Liver (tissue), 9 donors: ENCODE measurements around the gene EVC. TPM values are rescaled to one million over a fixed set of nuclear protein-coding genes. Genes with fewer than 3 reads are reported as not detected.

Source experiments
- DNase-seq: peaks from one replicate; pipeline ENCODE4 v3.0.0-alpha.2; 2017; ENCODE audit warnings: low spot score
- H3K27ac ChIP-seq, 2 donors: one replicate each; pipeline ENCODE4 v1.7.0; 2013; ENCODE audit warnings: inconsistent platforms in 2 of 2, low read length in 2 of 2, control low read depth in 1 of 2, low read depth in 1 of 2, mild to moderate bottlenecking in 1 of 2
- H3K27me3 ChIP-seq, 4 donors: one replicate each; pipeline versions ENCODE4 v1.6.1 to v1.7.0; 2013; ENCODE audit warnings: low read length in 3 of 4, inconsistent platforms in 1 of 4, mild to moderate bottlenecking in 1 of 4, moderate library complexity in 1 of 4; ENCODE audit not compliant: control insufficient read depth in 4 of 4, insufficient read depth in 4 of 4
- H3K36me3 ChIP-seq, 4 donors: one replicate each; pipeline versions ENCODE4 v1.6.1 to v1.7.0; 2013; ENCODE audit warnings: low read length in 3 of 4, mild to moderate bottlenecking in 3 of 4, low read depth in 1 of 4, moderate library complexity in 1 of 4; ENCODE audit not compliant: control insufficient read depth in 4 of 4, insufficient read depth in 3 of 4
- H3K4me1 ChIP-seq, 4 donors: one replicate each; pipeline versions ENCODE4 v1.6.1 to v1.7.0; 2013; ENCODE audit warnings: low read length in 3 of 4, mild to moderate bottlenecking in 3 of 4, moderate library complexity in 1 of 4; ENCODE audit not compliant: control insufficient read depth in 4 of 4, insufficient read depth in 4 of 4
- H3K4me3 ChIP-seq, 3 donors: one replicate each; pipeline versions ENCODE4 v1.6.1 to v1.7.0; 2013; ENCODE audit warnings: low read length in 3 of 3, control low read depth in 1 of 3, low read depth in 1 of 3, mild to moderate bottlenecking in 1 of 3
- H3K9ac ChIP-seq, 2 donors: one replicate each; pipeline ENCODE4 v1.7.0; 2013; ENCODE audit warnings: low read length in 2 of 2, mild to moderate bottlenecking in 2 of 2, moderate library complexity in 2 of 2, control low read depth in 1 of 2, low read depth in 1 of 2
- H3K9me3 ChIP-seq, 4 donors: one replicate each; pipeline versions ENCODE4 v1.6.1 to v1.7.0; 2013; ENCODE audit warnings: low read length in 3 of 4; ENCODE audit not compliant: control insufficient read depth in 4 of 4
- EGR1 ChIP-seq, 2 donors: IDR thresholded peaks; 2 replicates each; pipeline ENCODE4 v1.6.1; 2016 to 2018; ENCODE audit warnings: antibody characterized with exemption in 2 of 2, low read depth in 2 of 2
- FOXA1 ChIP-seq: IDR thresholded peaks from 2 replicates; pipeline ENCODE4 v1.6.1; 2016; ENCODE audit warnings: antibody characterized with exemption
- FOXA2 ChIP-seq: IDR thresholded peaks from 2 replicates; pipeline ENCODE4 v1.6.1; 2016; ENCODE audit warnings: antibody characterized with exemption
- GABPA ChIP-seq, 2 donors: IDR thresholded peaks in 1 of 2; conservative IDR thresholded peaks in 1 of 2; 2 replicates each; pipeline ENCODE4 v1.6.1; 2016; ENCODE audit warnings: antibody characterized with exemption in 2 of 2, mild to moderate bottlenecking in 1 of 2, moderate library complexity in 1 of 2
- HNF4A ChIP-seq, 2 donors: conservative IDR thresholded peaks; 2 replicates each; pipeline ENCODE4 v1.6.1; 2016; ENCODE audit warnings: antibody characterized with exemption in 2 of 2, mild to moderate bottlenecking in 2 of 2
- HNF4G ChIP-seq: IDR thresholded peaks from 2 replicates; pipeline ENCODE4 v1.6.1; 2016; ENCODE audit warnings: antibody characterized with exemption
- JUND ChIP-seq, 2 donors: IDR thresholded peaks; 2 replicates each; pipeline ENCODE4 v1.6.1; 2016; ENCODE audit warnings: antibody characterized with exemption in 2 of 2
- NR2F2 ChIP-seq: IDR thresholded peaks from 2 replicates; pipeline ENCODE4 v1.6.1; 2016; ENCODE audit warnings: antibody characterized with exemption
- RAD21 ChIP-seq, 2 donors: IDR thresholded peaks; 2 replicates each; pipeline ENCODE4 v1.6.1; 2016; ENCODE audit warnings: antibody characterized with exemption in 2 of 2, mild to moderate bottlenecking in 2 of 2
- RXRA ChIP-seq, 2 donors: IDR thresholded peaks; 2 replicates each; pipeline ENCODE4 v1.6.1; 2017 to 2018; ENCODE audit warnings: antibody characterized with exemption in 2 of 2, mild to moderate bottlenecking in 1 of 2
- SP1 ChIP-seq: IDR thresholded peaks from 2 replicates; pipeline ENCODE4 v1.6.1; 2018; ENCODE audit warnings: antibody characterized with exemption, mild to moderate bottlenecking
- TAF1 ChIP-seq: conservative IDR thresholded peaks from 2 replicates; pipeline ENCODE4 v1.6.1; 2016; ENCODE audit warnings: antibody characterized with exemption, mild to moderate bottlenecking
- YY1 ChIP-seq: IDR thresholded peaks from 2 replicates; pipeline ENCODE4 v1.6.1; 2016; ENCODE audit warnings: antibody characterized with exemption, mild to moderate bottlenecking
- WGBS: extraction: QIAGEN DNeasy Blood & Tissue Kit; methylation state at CpG from one replicate; pipeline ENCODE4 v1.1.7; 2013; 5-methylcytosine and 5-hydroxymethylcytosine counted together
- polyA plus RNA-seq, 2 donors: library from polyadenylated mRNA; stranded (reverse) in 1 of 2; unstranded in 1 of 2; fragments of 200-250 nt in 1 of 2; fragments of >200 nt in 1 of 2; fragmentation: Nextera tagmentation in 1 of 2; extraction: Ambion mirVana in 1 of 2; gene quantifications; one replicate each; pipeline versions ENCODE4 v1.2.1 to v1.2.3, GENCODE V29; 2013 to 2015
- total RNA-seq, 2 donors: library from RNA; depleted of rRNA; stranded (reverse); fragments of >200 nt; gene quantifications; one replicate each; pipeline ENCODE4 v1.2.3, GENCODE V29; 2014
- TF ChIP-seq, protein P1 (sequence below): IDR thresholded peaks from 2 replicates; pipeline ENCODE4 v1.6.1; 2016; ENCODE audit warnings: antibody characterized with exemption
- TF ChIP-seq, protein P2 (sequence below): fragments of 150-350 bp; IDR thresholded peaks from 2 replicates; pipeline ENCODE4 v1.5.1; 2017; ENCODE audit warnings: improper control_type of control experiment, low read depth, low read length; ENCODE audit not compliant: missing input control
- TF ChIP-seq, protein P3 (sequence below): IDR thresholded peaks from 2 replicates; pipeline ENCODE4 v1.6.1; 2016; ENCODE audit warnings: antibody characterized with exemption
- TF ChIP-seq, protein P4 (sequence below): IDR thresholded peaks from 2 replicates; pipeline ENCODE4 v1.6.1; 2016; ENCODE audit warnings: antibody characterized with exemption
- TF ChIP-seq, protein P5 (sequence below): IDR thresholded peaks from 2 replicates; pipeline ENCODE4 v1.6.1; 2016; ENCODE audit warnings: antibody characterized with exemption, mild to moderate bottlenecking
- donor health status: healthy.
- donor health status: healthy.
- donor health status: healthy.
- donor health status: healthy.
- donor health status: healthy.

The EVC gene
- total and polyA plus RNA-seq, 4 donors: 0.76 to 10.9 (median 3.2) TPM

DNA sequence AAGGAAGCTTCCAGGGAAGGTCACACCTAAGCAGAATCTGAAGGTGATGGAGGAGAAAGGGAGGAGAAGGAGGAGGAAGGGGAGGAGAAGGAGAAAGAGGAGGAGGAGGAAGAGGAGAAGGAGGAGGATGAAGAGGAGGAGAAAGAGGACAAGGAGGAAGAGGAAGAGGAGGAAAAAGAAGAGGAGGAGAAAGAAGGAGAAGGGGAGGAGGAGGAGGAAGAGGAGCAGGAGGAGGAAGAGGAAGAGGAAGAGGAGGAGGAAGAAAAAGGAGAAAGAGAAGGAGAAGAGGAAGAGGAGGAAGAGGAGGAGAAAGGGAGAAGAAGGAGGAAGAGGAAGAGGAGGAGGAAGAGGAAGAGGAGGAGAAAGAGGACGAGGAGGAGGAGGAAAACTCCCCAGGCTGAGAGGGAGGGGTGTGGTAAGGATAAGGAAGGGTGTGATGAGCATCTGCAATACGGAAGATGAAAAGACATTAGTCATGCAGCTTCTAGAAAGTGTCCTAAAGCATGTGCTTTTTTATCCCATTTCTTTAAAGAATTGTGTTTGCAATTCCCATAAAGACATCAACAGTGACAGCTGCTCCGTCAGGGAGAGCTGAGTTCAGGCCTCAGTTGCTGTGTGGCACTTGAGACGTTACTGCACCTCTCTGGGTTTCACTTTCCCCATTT lies 140.8 kb downstream of the EVC start:
- Histone ChIP-seq H3K27me3 (peaks cover 0 to 2% (median 0%) of the 10 kb centered on the region in 4 donors), H3K9ac (no peak overlapping the region), H3K4me1 (no peaks in the 10 kb centered on the region), H3K27ac (no peak overlapping the region), H3K36me3 (no peaks in the 10 kb centered on the region), H3K9me3 (no peaks in the 10 kb centered on the region), H3K4me3 (no peak overlapping the region)
- DNase-seq: no peak
- 55% methylated on average over 4 of the region's 4 CpGs for WGBS
- no peak for TF ChIP-seq NR2F2
- no peak for TF ChIP-seq TAF1
- no peak for TF ChIP-seq FOXA2
- TF ChIP-seq, protein P1, sequence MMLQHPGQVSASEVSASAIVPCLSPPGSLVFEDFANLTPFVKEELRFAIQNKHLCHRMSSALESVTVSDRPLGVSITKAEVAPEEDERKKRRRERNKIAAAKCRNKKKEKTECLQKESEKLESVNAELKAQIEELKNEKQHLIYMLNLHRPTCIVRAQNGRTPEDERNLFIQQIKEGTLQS: no peak
- no peak for TF ChIP-seq GABPA (IDR thresholded peaks at IDR 0.05 in 1 of 2, conservative IDR thresholded peaks at IDR 0.05 in 1 of 2)
- no peak for TF ChIP-seq HNF4A (conservative IDR thresholded peaks at IDR 0.05)
- TF ChIP-seq, protein P2, sequence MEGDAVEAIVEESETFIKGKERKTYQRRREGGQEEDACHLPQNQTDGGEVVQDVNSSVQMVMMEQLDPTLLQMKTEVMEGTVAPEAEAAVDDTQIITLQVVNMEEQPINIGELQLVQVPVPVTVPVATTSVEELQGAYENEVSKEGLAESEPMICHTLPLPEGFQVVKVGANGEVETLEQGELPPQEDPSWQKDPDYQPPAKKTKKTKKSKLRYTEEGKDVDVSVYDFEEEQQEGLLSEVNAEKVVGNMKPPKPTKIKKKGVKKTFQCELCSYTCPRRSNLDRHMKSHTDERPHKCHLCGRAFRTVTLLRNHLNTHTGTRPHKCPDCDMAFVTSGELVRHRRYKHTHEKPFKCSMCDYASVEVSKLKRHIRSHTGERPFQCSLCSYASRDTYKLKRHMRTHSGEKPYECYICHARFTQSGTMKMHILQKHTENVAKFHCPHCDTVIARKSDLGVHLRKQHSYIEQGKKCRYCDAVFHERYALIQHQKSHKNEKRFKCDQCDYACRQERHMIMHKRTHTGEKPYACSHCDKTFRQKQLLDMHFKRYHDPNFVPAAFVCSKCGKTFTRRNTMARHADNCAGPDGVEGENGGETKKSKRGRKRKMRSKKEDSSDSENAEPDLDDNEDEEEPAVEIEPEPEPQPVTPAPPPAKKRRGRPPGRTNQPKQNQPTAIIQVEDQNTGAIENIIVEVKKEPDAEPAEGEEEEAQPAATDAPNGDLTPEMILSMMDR: no peak
- TF ChIP-seq, protein P3, sequence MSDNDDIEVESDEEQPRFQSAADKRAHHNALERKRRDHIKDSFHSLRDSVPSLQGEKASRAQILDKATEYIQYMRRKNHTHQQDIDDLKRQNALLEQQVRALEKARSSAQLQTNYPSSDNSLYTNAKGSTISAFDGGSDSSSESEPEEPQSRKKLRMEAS: no peak
- no peak for TF ChIP-seq YY1
- TF ChIP-seq, protein P4, sequence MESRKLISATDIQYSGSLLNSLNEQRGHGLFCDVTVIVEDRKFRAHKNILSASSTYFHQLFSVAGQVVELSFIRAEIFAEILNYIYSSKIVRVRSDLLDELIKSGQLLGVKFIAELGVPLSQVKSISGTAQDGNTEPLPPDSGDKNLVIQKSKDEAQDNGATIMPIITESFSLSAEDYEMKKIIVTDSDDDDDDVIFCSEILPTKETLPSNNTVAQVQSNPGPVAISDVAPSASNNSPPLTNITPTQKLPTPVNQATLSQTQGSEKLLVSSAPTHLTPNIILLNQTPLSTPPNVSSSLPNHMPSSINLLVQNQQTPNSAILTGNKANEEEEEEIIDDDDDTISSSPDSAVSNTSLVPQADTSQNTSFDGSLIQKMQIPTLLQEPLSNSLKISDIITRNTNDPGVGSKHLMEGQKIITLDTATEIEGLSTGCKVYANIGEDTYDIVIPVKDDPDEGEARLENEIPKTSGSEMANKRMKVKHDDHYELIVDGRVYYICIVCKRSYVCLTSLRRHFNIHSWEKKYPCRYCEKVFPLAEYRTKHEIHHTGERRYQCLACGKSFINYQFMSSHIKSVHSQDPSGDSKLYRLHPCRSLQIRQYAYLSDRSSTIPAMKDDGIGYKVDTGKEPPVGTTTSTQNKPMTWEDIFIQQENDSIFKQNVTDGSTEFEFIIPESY: no peak
- no peak for TF ChIP-seq RXRA (IDR thresholded peaks at IDR 0.05)
- no peak for TF ChIP-seq JUND (IDR thresholded peaks at IDR 0.05)
- TF ChIP-seq SP1: no peak
- TF ChIP-seq EGR1 (IDR thresholded peaks at IDR 0.05; ENCODE audit: low read depth in 2 of 2): no peak
- no peak for TF ChIP-seq HNF4G
- TF ChIP-seq, protein P5, sequence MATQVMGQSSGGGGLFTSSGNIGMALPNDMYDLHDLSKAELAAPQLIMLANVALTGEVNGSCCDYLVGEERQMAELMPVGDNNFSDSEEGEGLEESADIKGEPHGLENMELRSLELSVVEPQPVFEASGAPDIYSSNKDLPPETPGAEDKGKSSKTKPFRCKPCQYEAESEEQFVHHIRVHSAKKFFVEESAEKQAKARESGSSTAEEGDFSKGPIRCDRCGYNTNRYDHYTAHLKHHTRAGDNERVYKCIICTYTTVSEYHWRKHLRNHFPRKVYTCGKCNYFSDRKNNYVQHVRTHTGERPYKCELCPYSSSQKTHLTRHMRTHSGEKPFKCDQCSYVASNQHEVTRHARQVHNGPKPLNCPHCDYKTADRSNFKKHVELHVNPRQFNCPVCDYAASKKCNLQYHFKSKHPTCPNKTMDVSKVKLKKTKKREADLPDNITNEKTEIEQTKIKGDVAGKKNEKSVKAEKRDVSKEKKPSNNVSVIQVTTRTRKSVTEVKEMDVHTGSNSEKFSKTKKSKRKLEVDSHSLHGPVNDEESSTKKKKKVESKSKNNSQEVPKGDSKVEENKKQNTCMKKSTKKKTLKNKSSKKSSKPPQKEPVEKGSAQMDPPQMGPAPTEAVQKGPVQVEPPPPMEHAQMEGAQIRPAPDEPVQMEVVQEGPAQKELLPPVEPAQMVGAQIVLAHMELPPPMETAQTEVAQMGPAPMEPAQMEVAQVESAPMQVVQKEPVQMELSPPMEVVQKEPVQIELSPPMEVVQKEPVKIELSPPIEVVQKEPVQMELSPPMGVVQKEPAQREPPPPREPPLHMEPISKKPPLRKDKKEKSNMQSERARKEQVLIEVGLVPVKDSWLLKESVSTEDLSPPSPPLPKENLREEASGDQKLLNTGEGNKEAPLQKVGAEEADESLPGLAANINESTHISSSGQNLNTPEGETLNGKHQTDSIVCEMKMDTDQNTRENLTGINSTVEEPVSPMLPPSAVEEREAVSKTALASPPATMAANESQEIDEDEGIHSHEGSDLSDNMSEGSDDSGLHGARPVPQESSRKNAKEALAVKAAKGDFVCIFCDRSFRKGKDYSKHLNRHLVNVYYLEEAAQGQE: no peak
- no peak for TF ChIP-seq FOXA1
- TF ChIP-seq RAD21 (IDR thresholded peaks at IDR 0.05): no peak
